GM23248 (cell line): ENCODE results near the gene SRPK2. TPM values are rescaled to one million over a fixed set of nuclear protein-coding genes. Genes with fewer than 3 reads are reported as not detected.

Experiments
- DNase-seq: peaks from one replicate; pipeline ENCODE4 v3.0.0-alpha.2; 2015
- H2AFZ ChIP-seq: fragments of 200-600 bp; sonication (generic); 2 replicates; pipeline ENCODE4 v1.6.1; 2016; ENCODE audit warnings: antibody characterized with exemption
- H3F3A ChIP-seq: fragments of 200-600 bp; sonication (generic); 2 replicates; pipeline ENCODE4 v1.6.1; 2016; ENCODE audit warnings: mild to moderate bottlenecking, antibody characterized with exemption, mixed run types; ENCODE audit not compliant: insufficient read depth
- H3K27ac ChIP-seq: fragments of 200-600 bp; sonication (generic); 2 replicates; pipeline ENCODE4 v1.5.1; 2016; ENCODE audit warnings: mild to moderate bottlenecking
- H3K27me3 ChIP-seq: fragments of 200-600 bp; sonication (generic); replicated peaks from 2 replicates; pipeline ENCODE4 v1.6.1; 2016; ENCODE audit warnings: mild to moderate bottlenecking; ENCODE audit not compliant: insufficient read depth
- H3K36me3 ChIP-seq: fragments of 200-600 bp; sonication (generic); 2 replicates; pipeline ENCODE4 v1.6.1; 2016; ENCODE audit warnings: low read depth, mild to moderate bottlenecking
- H3K4me1 ChIP-seq: fragments of 200-600 bp; sonication (generic); 2 replicates; pipeline ENCODE4 v1.6.1; 2016; ENCODE audit warnings: mild to moderate bottlenecking; ENCODE audit not compliant: insufficient read depth
- H3K4me2 ChIP-seq: fragments of 200-600 bp; sonication (generic); one replicate; pipeline ENCODE4 v1.6.1; 2016; ENCODE audit warnings: mild to moderate bottlenecking; ENCODE audit not compliant: unreplicated experiment
- H3K4me3 ChIP-seq: fragments of 200-600 bp; sonication (generic); 2 replicates; pipeline ENCODE4 v1.5.1; 2016; ENCODE audit warnings: mild to moderate bottlenecking
- H3K79me2 ChIP-seq: fragments of 200-600 bp; sonication (generic); 2 replicates; pipeline ENCODE4 v1.6.1; 2016; ENCODE audit warnings: mild to moderate bottlenecking; ENCODE audit not compliant: insufficient read depth
- H3K9ac ChIP-seq: fragments of 200-600 bp; sonication (generic); 2 replicates; pipeline ENCODE4 v1.6.1; 2016; ENCODE audit warnings: mild to moderate bottlenecking
- H3K9me2 ChIP-seq: fragments of 200-600 bp; sonication (generic); 2 replicates; pipeline ENCODE4 v1.6.1; 2016; ENCODE audit warnings: mixed run types, mild to moderate bottlenecking, moderate library complexity; ENCODE audit not compliant: insufficient read depth
- H3K9me3 ChIP-seq: fragments of 200-600 bp; sonication (generic); one replicate; pipeline ENCODE4 v1.6.1; 2017; ENCODE audit warnings: low read depth
- H4K20me1 ChIP-seq: fragments of 200-600 bp; sonication (generic); 2 replicates; pipeline ENCODE4 v1.6.0; 2016; ENCODE audit not compliant: insufficient read depth
- EZH2 ChIP-seq: fragments of 200-600 bp; sonication (generic); IDR thresholded peaks from 2 replicates; pipeline ENCODE4 v1.6.1; 2018; ENCODE audit warnings: antibody characterized with exemption, mild to moderate bottlenecking; ENCODE audit not compliant: insufficient read depth, poor library complexity, severe bottlenecking
- EZH2phosphoT487 ChIP-seq: fragments of 200-600 bp; sonication (generic); IDR thresholded peaks from 2 replicates; pipeline ENCODE4 v1.6.1; 2018; ENCODE audit warnings: antibody characterized with exemption, moderate library complexity, mild to moderate bottlenecking, low read depth; ENCODE audit not compliant: insufficient read depth
- WGBS, 2 experiments: methylation state at CpG; one replicate each; pipeline ENCODE4 v1.1.6; 2015 to 2017; ENCODE audit warnings: low lambda C conversion rate in 2 of 2, low coverage in 1 of 2; ENCODE audit errors: missing lambda C conversion rate in 2 of 2; 5-methylcytosine and 5-hydroxymethylcytosine counted together
- in situ Hi-C: fragments of 300-500 bp; cut with MboI; formaldehyde crosslinking; loops from 2 replicates; pipeline ENCODE4 v1.15.0; 2020
- polyA plus RNA-seq: library from polyadenylated mRNA; unstranded; fragments of >200 nt; fragmentation: Nextera tagmentation; extraction: Ambion mirVana; gene quantifications from 2 replicates; pipeline ENCODE4 v1.2.1, GENCODE V29; 2016
- total RNA-seq: library from RNA; depleted of rRNA; stranded (reverse); fragments of >200 nt; shearing (Covaris generic); gene quantifications from 2 replicates; pipeline ENCODE4 v1.2.3, GENCODE V29; 2014

The SRPK2 gene
- total and polyA plus RNA-seq, 2 experiments from 2014 or later = 53.1 to 85.2 TPM

DNA sequence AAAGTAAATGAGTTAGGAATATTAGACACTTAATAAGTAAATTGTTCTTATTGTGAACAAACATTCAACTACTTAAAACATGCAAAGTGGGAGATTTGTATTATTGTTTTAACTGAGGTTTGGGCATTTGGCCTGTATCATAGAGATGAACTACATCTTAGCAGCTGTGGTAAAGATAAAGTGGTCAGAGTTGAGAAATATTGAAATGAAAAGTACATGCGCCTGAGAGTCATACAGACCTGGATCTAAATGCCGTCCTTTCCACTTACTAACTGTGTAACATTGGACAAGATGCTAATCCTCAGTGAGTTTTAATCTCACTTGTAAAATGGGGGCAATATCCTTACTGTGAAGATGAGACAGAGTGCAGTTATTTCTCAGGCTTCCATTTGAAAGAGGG is 300.3 kb downstream of the SRPK2 start:
- Histone ChIP-seq H3K9ac (no peak overlapping the region), H3K9me3 (no peaks in the 10 kb centered on the region), H3K4me1 (no peaks in the 10 kb centered on the region), H2AFZ (no peak overlapping the region), H3K9me2 (no peaks in the 10 kb centered on the region), H4K20me1 (no peaks in the 10 kb centered on the region), H3K79me2 (peaks cover 82% of the 10 kb centered on the region), H3F3A (peaks cover 17% of the 10 kb centered on the region), H3K4me2 (no peak overlapping the region), H3K4me3 (no peak overlapping the region), H3K36me3 (peaks cover 67% of the 10 kb centered on the region), H3K27me3 (no peaks in the 10 kb centered on the region), H3K27ac (no peak overlapping the region)
- 96 to 100% methylated on average over 2 of the region's 2 CpGs for WGBS, 2 experiments
- DNase-seq = no peak
- no peak for TF ChIP-seq EZH2phosphoT487
- no peak for TF ChIP-seq EZH2
- in situ Hi-C loops = no loop called here

DNA sequence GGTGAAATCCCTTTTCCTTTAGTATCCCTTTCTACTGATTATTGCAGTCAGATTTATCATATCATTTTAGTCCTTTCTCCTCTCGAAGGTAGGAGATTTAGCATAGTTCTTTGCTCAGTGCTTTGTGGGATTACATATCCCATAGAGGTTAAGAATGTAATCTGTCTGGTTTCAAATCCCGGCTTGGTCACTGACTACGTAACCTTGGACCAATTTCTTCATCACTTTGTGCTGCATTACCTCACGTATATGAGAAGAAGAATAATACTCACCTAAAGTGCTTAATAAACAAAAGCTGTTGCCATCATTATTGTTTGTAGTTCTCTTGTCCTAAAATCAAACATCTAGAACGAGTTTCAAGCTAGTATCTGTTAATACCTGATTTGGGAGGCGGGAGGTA is 300.7 kb downstream of the SRPK2 start:
- H3K4me2 ChIP-seq = no peak overlapping the region
- no peak overlapping the region for H3K9ac ChIP-seq
- TF ChIP-seq EZH2phosphoT487 (no peak), EZH2 (no peak)
- in situ Hi-C loops = no loop called here
- no peak for DNase-seq
- H3K27ac ChIP-seq = no peak overlapping the region
- no peak overlapping the region for H3K4me3 ChIP-seq
- no peaks in the 10 kb centered on the region for H4K20me1 ChIP-seq
- H3K9me2 ChIP-seq = no peaks in the 10 kb centered on the region
- H3K27me3 ChIP-seq = no peaks in the 10 kb centered on the region
- H3K36me3 ChIP-seq = peaks cover 66% of the 10 kb centered on the region
- H3F3A ChIP-seq = peaks cover 17% of the 10 kb centered on the region; the same call in 1 of the 2 replicates
- H3K9me3 ChIP-seq = no peaks in the 10 kb centered on the region
- H3K79me2 ChIP-seq = peaks cover 82% of the 10 kb centered on the region
- H3K4me1 ChIP-seq = no peaks in the 10 kb centered on the region
- 95 to 99% methylated on average over 6 of the region's 6 CpGs for WGBS, 2 experiments
- no peak overlapping the region for H2AFZ ChIP-seq

DNA sequence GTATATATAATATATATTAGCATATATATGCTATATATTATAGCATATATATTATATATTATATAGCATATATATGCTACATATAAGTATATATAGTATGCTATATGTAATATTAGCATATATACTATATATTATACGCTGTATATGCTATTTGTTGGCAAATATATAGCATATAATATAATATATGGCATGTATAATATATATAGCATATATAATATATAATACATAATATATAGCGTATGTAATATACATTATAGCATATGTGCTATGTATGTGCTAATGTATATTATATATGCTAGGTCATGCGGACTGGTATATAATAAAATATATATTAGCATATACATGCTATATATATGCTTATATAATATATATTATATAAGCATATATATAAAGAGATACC is 301.9 kb downstream of the SRPK2 start:
- Histone ChIP-seq H3K4me3 (no peak overlapping the region), H3K4me2 (no peak overlapping the region), H2AFZ (no peak overlapping the region), H3K9me2 (no peaks in the 10 kb centered on the region), H4K20me1 (no peaks in the 10 kb centered on the region), H3K36me3 (peaks cover 67% of the 10 kb centered on the region), H3K27me3 (no peaks in the 10 kb centered on the region), H3K9ac (no peak overlapping the region), H3K4me1 (no peaks in the 10 kb centered on the region), H3K79me2 (peaks cover 81% of the 10 kb centered on the region), H3K27ac (no peak overlapping the region), H3F3A (peaks cover 27% of the 10 kb centered on the region), H3K9me3 (no peaks in the 10 kb centered on the region)
- in situ Hi-C loops = no loop called here
- DNase-seq = no peak
- 95 to 99% methylated on average over 3 of the region's 3 CpGs for WGBS, 2 experiments
- TF ChIP-seq EZH2 (no peak), EZH2phosphoT487 (no peak)

DNA sequence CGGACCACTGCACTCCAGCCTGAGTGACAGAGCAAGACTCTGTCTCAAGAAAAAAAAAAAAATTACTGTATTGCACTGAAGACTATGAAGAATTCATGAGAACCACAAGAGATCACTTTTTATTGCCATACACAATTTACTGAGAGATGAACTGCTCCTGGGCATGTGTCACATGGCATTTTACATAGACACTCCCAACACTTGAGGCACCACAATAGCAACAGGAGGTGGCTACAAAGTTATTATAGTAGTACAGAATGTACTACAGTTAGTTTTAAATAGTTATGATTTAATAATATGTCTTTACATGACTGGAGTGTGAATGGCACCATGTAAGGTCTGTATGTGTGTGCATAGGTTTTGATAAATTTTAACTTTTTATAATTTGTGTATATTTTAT is 304.1 kb downstream of the SRPK2 start:
- Histone ChIP-seq H3K4me1 (no peaks in the 10 kb centered on the region), H3K27me3 (no peaks in the 10 kb centered on the region), H3K79me2 (peaks cover 78% of the 10 kb centered on the region), H3K9me3 (no peaks in the 10 kb centered on the region), H3K9me2 (no peaks in the 10 kb centered on the region), H3K27ac (no peak overlapping the region), H3K36me3 (peaks cover 63% of the 10 kb centered on the region), H3F3A (peaks cover 32% of the 10 kb centered on the region), H2AFZ (no peak overlapping the region), H3K9ac (no peak overlapping the region), H3K4me2 (no peak overlapping the region), H3K4me3 (no peak overlapping the region), H4K20me1 (no peaks in the 10 kb centered on the region)
- TF ChIP-seq EZH2 (no peak), EZH2phosphoT487 (no peak)
- 91 to 100% methylated on average over 1 of the region's 1 CpG for WGBS, 2 experiments
- in situ Hi-C loops = no loop called here
- DNase-seq = no peak

DNA sequence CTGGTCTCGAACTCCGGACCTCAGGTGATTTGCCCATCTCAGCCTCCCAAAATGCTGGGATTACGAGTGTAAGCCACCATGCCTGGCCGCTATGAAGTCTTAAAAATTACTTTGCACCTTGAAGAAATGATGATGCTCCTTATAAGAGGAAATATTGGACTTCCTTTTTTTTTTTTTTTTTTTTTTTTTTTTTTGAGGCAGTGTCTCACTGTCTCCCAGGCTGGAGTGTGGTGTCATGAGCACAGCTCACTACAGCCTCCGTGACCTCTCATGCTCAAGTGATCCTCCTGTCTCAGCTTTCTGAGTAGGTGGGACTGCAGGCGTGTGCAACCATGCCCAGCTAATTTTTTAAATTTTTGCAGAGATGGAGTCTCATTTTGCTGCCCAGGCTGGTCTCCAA is 309.4 kb downstream of the SRPK2 start:
- in situ Hi-C loops = no loop called here
- no peaks in the 10 kb centered on the region for H3K27me3 ChIP-seq
- H3F3A ChIP-seq = peaks cover 49% of the 10 kb centered on the region
- no peak overlapping the region for H3K4me2 ChIP-seq
- no peaks in the 10 kb centered on the region for H4K20me1 ChIP-seq
- no peaks in the 10 kb centered on the region for H3K9me2 ChIP-seq
- H3K27ac ChIP-seq = no peak overlapping the region
- peaks cover 77% of the 10 kb centered on the region for H3K36me3 ChIP-seq
- H3K9ac ChIP-seq = no peak overlapping the region
- H3K79me2 ChIP-seq = peaks cover 77% of the 10 kb centered on the region
- no peaks in the 10 kb centered on the region for H3K4me1 ChIP-seq
- H3K4me3 ChIP-seq = no peak overlapping the region
- TF ChIP-seq EZH2phosphoT487 (no peak), EZH2 (no peak)
- WGBS, 2 experiments = 96 to 97% methylated on average over 6 of the region's 6 CpGs
- no peaks in the 10 kb centered on the region for H3K9me3 ChIP-seq
- H2AFZ ChIP-seq = no peak overlapping the region
- no peak for DNase-seq
